Liver (tissue), 9 donors: ENCODE data around the gene PPP1R26. TPM values are rescaled to one million over a fixed set of nuclear protein-coding genes. Genes with fewer than 3 reads are reported as not detected.
"Not testable (repeated sequence)": the region's sequence is repeated elsewhere in the genome, so short reads cannot be mapped to it uniquely, and the experiment has no call there.

Experiments used
- DNase-seq: peaks from one replicate; pipeline ENCODE4 v3.0.0-alpha.2; 2017; ENCODE audit warnings: low spot score
- H3K27ac ChIP-seq, 2 donors: one replicate each; pipeline ENCODE4 v1.7.0; 2013; ENCODE audit warnings: inconsistent platforms in 2 of 2, low read length in 2 of 2, control low read depth in 1 of 2, low read depth in 1 of 2, mild to moderate bottlenecking in 1 of 2
- H3K27me3 ChIP-seq, 4 donors: one replicate each; pipeline versions ENCODE4 v1.6.1 to v1.7.0; 2013; ENCODE audit warnings: low read length in 3 of 4, inconsistent platforms in 1 of 4, mild to moderate bottlenecking in 1 of 4, moderate library complexity in 1 of 4; ENCODE audit not compliant: control insufficient read depth in 4 of 4, insufficient read depth in 4 of 4
- H3K36me3 ChIP-seq, 4 donors: one replicate each; pipeline versions ENCODE4 v1.6.1 to v1.7.0; 2013; ENCODE audit warnings: low read length in 3 of 4, mild to moderate bottlenecking in 3 of 4, low read depth in 1 of 4, moderate library complexity in 1 of 4; ENCODE audit not compliant: control insufficient read depth in 4 of 4, insufficient read depth in 3 of 4
- H3K4me1 ChIP-seq, 4 donors: one replicate each; pipeline versions ENCODE4 v1.6.1 to v1.7.0; 2013; ENCODE audit warnings: low read length in 3 of 4, mild to moderate bottlenecking in 3 of 4, moderate library complexity in 1 of 4; ENCODE audit not compliant: control insufficient read depth in 4 of 4, insufficient read depth in 4 of 4
- H3K4me3 ChIP-seq, 3 donors: one replicate each; pipeline versions ENCODE4 v1.6.1 to v1.7.0; 2013; ENCODE audit warnings: low read length in 3 of 3, control low read depth in 1 of 3, low read depth in 1 of 3, mild to moderate bottlenecking in 1 of 3
- H3K9ac ChIP-seq, 2 donors: one replicate each; pipeline ENCODE4 v1.7.0; 2013; ENCODE audit warnings: low read length in 2 of 2, mild to moderate bottlenecking in 2 of 2, moderate library complexity in 2 of 2, control low read depth in 1 of 2, low read depth in 1 of 2
- H3K9me3 ChIP-seq, 4 donors: one replicate each; pipeline versions ENCODE4 v1.6.1 to v1.7.0; 2013; ENCODE audit warnings: low read length in 3 of 4; ENCODE audit not compliant: control insufficient read depth in 4 of 4
- ATF3 ChIP-seq: IDR thresholded peaks from 2 replicates; pipeline ENCODE4 v1.6.1; 2016; ENCODE audit warnings: antibody characterized with exemption
- CTCF ChIP-seq: fragments of 150-350 bp; IDR thresholded peaks from 2 replicates; pipeline ENCODE4 v1.5.1; 2017; ENCODE audit warnings: improper control_type of control experiment, low read depth, low read length; ENCODE audit not compliant: missing input control
- FOXA1 ChIP-seq: IDR thresholded peaks from 2 replicates; pipeline ENCODE4 v1.6.1; 2016; ENCODE audit warnings: antibody characterized with exemption
- FOXA2 ChIP-seq: IDR thresholded peaks from 2 replicates; pipeline ENCODE4 v1.6.1; 2016; ENCODE audit warnings: antibody characterized with exemption
- GABPA ChIP-seq, 2 donors: IDR thresholded peaks in 1 of 2; conservative IDR thresholded peaks in 1 of 2; 2 replicates each; pipeline ENCODE4 v1.6.1; 2016; ENCODE audit warnings: antibody characterized with exemption in 2 of 2, mild to moderate bottlenecking in 1 of 2, moderate library complexity in 1 of 2
- HNF4A ChIP-seq, 2 donors: conservative IDR thresholded peaks; 2 replicates each; pipeline ENCODE4 v1.6.1; 2016; ENCODE audit warnings: antibody characterized with exemption in 2 of 2, mild to moderate bottlenecking in 2 of 2
- HNF4G ChIP-seq: IDR thresholded peaks from 2 replicates; pipeline ENCODE4 v1.6.1; 2016; ENCODE audit warnings: antibody characterized with exemption
- JUND ChIP-seq, 2 donors: IDR thresholded peaks; 2 replicates each; pipeline ENCODE4 v1.6.1; 2016; ENCODE audit warnings: antibody characterized with exemption in 2 of 2
- MAX ChIP-seq: IDR thresholded peaks from 2 replicates; pipeline ENCODE4 v1.6.1; 2016; ENCODE audit warnings: antibody characterized with exemption
- NR2F2 ChIP-seq: IDR thresholded peaks from 2 replicates; pipeline ENCODE4 v1.6.1; 2016; ENCODE audit warnings: antibody characterized with exemption
- RAD21 ChIP-seq, 2 donors: IDR thresholded peaks; 2 replicates each; pipeline ENCODE4 v1.6.1; 2016; ENCODE audit warnings: antibody characterized with exemption in 2 of 2, mild to moderate bottlenecking in 2 of 2
- REST ChIP-seq: IDR thresholded peaks from 2 replicates; pipeline ENCODE4 v1.6.1; 2016; ENCODE audit warnings: antibody characterized with exemption, mild to moderate bottlenecking
- RXRA ChIP-seq, 2 donors: IDR thresholded peaks; 2 replicates each; pipeline ENCODE4 v1.6.1; 2017 to 2018; ENCODE audit warnings: antibody characterized with exemption in 2 of 2, mild to moderate bottlenecking in 1 of 2
- SP1 ChIP-seq: IDR thresholded peaks from 2 replicates; pipeline ENCODE4 v1.6.1; 2018; ENCODE audit warnings: antibody characterized with exemption, mild to moderate bottlenecking
- TAF1 ChIP-seq: conservative IDR thresholded peaks from 2 replicates; pipeline ENCODE4 v1.6.1; 2016; ENCODE audit warnings: antibody characterized with exemption, mild to moderate bottlenecking
- YY1 ChIP-seq: IDR thresholded peaks from 2 replicates; pipeline ENCODE4 v1.6.1; 2016; ENCODE audit warnings: antibody characterized with exemption, mild to moderate bottlenecking
- ZBTB33 ChIP-seq: IDR thresholded peaks from 2 replicates; pipeline ENCODE4 v1.6.1; 2016; ENCODE audit warnings: antibody characterized with exemption
- WGBS: extraction: QIAGEN DNeasy Blood & Tissue Kit; methylation state at CpG from one replicate; pipeline ENCODE4 v1.1.7; 2013; 5-methylcytosine and 5-hydroxymethylcytosine counted together
- polyA plus RNA-seq, 2 donors: library from polyadenylated mRNA; stranded (reverse) in 1 of 2; unstranded in 1 of 2; fragments of 200-250 nt in 1 of 2; fragments of >200 nt in 1 of 2; fragmentation: Nextera tagmentation in 1 of 2; extraction: Ambion mirVana in 1 of 2; gene quantifications; one replicate each; pipeline versions ENCODE4 v1.2.1 to v1.2.3, GENCODE V29; 2013 to 2015
- total RNA-seq, 2 donors: library from RNA; depleted of rRNA; stranded (reverse); fragments of >200 nt; gene quantifications; one replicate each; pipeline ENCODE4 v1.2.3, GENCODE V29; 2014
- donor health status: healthy.
- donor health status: healthy.
- donor health status: healthy.
- donor health status: healthy.
- donor health status: healthy.

The PPP1R26 gene
- total and polyA plus RNA-seq, 4 donors, result 1.5 to 9.5 (median 4.2) TPM

GRCh38 chr9:135528842-135529435, 49.4 kb downstream of the PPP1R26 start:
- H3K27me3 ChIP-seq, H3K4me3 ChIP-seq, H3K27ac ChIP-seq, H3K4me1 ChIP-seq, H3K9me3 ChIP-seq, H3K36me3 ChIP-seq, DNase-seq, H3K9ac ChIP-seq: not testable (repeated sequence)
- 90% methylated on average over 10 of the region's 10 CpGs for WGBS

- Histone ChIP-seq H3K4me1 (no peaks in the 10 kb centered on the region), H3K9me3 (peaks cover 0 to 2% (median 0%) of the 10 kb centered on the region in 4 donors), H3K9ac (no peak overlapping the region), H3K27ac (no peak overlapping the region), H3K27me3 (peaks cover 0 to 6% (median 2%) of the 10 kb centered on the region in 4 donors), H3K36me3 (no peaks in the 10 kb centered on the region), H3K4me3 (no peak overlapping the region)
- no peak for TF ChIP-seq RXRA (IDR thresholded peaks at IDR 0.05)
- no peak for TF ChIP-seq FOXA1
- no peak for TF ChIP-seq TAF1
- no peak for TF ChIP-seq CTCF
- TF ChIP-seq MAX, result no peak
- TF ChIP-seq REST, result no peak
- TF ChIP-seq JUND (IDR thresholded peaks at IDR 0.05), result no peak
- TF ChIP-seq GABPA (IDR thresholded peaks at IDR 0.05 in 1 of 2, conservative IDR thresholded peaks at IDR 0.05 in 1 of 2), result no peak
- TF ChIP-seq ZBTB33, result no peak
- no peak for TF ChIP-seq HNF4A (conservative IDR thresholded peaks at IDR 0.05)
- TF ChIP-seq ATF3, result no peak
- no peak for TF ChIP-seq HNF4G
- no peak for TF ChIP-seq SP1
- TF ChIP-seq YY1, result no peak
- no peak for TF ChIP-seq NR2F2
- no peak for TF ChIP-seq FOXA2
- TF ChIP-seq RAD21 (IDR thresholded peaks at IDR 0.05), result no peak
- WGBS, result 73% methylated on average over 5 of the region's 5 CpGs
- no peak for DNase-seq
These were observed 50.6 kb downstream of the PPP1R26 start for GRCh38 chr9:135530146-135530545.
